ENCODE results near the gene MYL6B. TPM values are rescaled to one million over a fixed set of nuclear protein-coding genes. Genes with fewer than 3 reads are reported as not detected.
A peak's percentile ranks its signal among the peaks of the same experiment; 100 is the strongest.
"Not testable (repeated sequence)": the region's sequence is repeated elsewhere in the genome, so short reads cannot be mapped to it uniquely, and the experiment has no call there.

MYL6B gene
- total RNA-seq, 4 donors from 2014 or later, result 28.5 to 39.4 (median 33.6) TPM

DNA sequence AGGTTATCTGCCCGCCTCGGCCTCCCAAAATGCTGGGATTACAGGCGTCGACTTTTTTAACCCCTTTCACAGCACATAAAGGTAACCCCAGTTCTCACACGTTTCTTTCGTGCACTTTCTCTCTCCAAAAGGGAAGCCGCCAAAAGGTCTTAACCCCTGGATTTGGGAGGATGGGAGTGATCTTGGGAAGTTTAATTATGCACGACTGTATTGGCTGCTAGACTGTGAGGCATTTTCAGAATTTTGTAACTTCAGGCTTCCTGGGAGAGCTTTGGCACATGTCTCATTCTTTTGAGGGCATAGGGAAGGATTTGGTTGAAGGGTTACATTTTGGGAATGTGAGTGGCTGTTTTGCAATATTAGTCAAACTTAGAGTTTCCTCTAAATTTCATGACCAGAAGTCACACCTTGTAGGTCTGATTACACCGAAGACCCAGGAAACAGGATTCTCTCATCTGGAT is 38.3 kb downstream of the MYL6B start:
- no peak for DNase-seq (ENCODE audit: extremely low spot score)
- Histone ChIP-seq H3K4me1 (peaks cover 20 to 40% (median 34%) of the 10 kb centered on the region in 4 donors), H3K27ac (replicated peaks in 1 of 4) (peak overlapping the region; percentile 95 to 97 (median 96)), H3K36me3 (peaks cover 2 to 16% (median 11%) of the 10 kb centered on the region in 4 donors), H3K27me3 (no peaks in the 10 kb centered on the region), H3K9me3 (no peaks in the 10 kb centered on the region), H3K4me3 (peak overlapping the region; percentile 77 to 95 (median 88))
- TF ChIP-seq POLR2A (IDR thresholded peaks at IDR 0.05; ENCODE audit: low read depth) (no peak), POLR2AphosphoS5 (IDR thresholded peaks at IDR 0.05) (no peak), EP300 (IDR thresholded peaks at IDR 0.05) (no peak)
- TF ChIP-seq, protein P1, sequence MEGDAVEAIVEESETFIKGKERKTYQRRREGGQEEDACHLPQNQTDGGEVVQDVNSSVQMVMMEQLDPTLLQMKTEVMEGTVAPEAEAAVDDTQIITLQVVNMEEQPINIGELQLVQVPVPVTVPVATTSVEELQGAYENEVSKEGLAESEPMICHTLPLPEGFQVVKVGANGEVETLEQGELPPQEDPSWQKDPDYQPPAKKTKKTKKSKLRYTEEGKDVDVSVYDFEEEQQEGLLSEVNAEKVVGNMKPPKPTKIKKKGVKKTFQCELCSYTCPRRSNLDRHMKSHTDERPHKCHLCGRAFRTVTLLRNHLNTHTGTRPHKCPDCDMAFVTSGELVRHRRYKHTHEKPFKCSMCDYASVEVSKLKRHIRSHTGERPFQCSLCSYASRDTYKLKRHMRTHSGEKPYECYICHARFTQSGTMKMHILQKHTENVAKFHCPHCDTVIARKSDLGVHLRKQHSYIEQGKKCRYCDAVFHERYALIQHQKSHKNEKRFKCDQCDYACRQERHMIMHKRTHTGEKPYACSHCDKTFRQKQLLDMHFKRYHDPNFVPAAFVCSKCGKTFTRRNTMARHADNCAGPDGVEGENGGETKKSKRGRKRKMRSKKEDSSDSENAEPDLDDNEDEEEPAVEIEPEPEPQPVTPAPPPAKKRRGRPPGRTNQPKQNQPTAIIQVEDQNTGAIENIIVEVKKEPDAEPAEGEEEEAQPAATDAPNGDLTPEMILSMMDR (IDR thresholded peaks at IDR 0.05), result no peak
- WGBS, result 26% methylated on average over 9 of the region's 9 CpGs
- intact Hi-C loops (cut with DNase I), result no loop called here

DNA sequence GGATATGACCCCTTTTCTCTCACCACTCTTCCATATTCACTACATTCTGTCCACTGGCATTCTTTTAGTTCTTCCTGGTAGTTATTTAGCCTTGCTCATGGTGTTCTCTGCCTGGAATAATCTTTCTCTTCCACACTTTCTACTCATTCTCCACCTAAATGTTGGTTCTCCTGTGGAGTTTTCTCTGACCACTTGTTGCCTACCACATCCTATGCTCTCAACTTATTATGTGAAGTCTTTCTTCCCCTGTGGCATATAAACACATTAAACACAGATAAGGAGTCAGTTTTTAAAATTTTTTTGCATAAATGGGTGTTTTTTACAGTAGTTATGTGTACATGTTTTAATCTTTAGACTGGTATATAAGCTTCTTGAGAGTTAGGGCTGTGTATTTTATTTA is 40.2 kb downstream of the MYL6B start:
- intact Hi-C loops (cut with DNase I), result loop anchor here (1.0 kb wide), 1 partner anchor 32 kb away; the partner anchor contains the start of gene NABP2
- no peaks in the 10 kb centered on the region for H3K36me3 ChIP-seq
- H3K9me3 ChIP-seq, result no peaks in the 10 kb centered on the region
- peaks cover 20 to 26% (median 23%) of the 10 kb centered on the region in 4 donors for H3K4me1 ChIP-seq
- no peaks in the 10 kb centered on the region for H3K27me3 ChIP-seq
- H3K27ac ChIP-seq (replicated peaks in 1 of 4), result no peak overlapping the region
- no peak for DNase-seq (ENCODE audit: extremely low spot score)
- H3K4me3 ChIP-seq, result no peak overlapping the region
- TF ChIP-seq, protein P1 (IDR thresholded peaks at IDR 0.05), result no peak
- TF ChIP-seq POLR2A (IDR thresholded peaks at IDR 0.05; ENCODE audit: low read depth) (no peak), EP300 (IDR thresholded peaks at IDR 0.05) (no peak), POLR2AphosphoS5 (IDR thresholded peaks at IDR 0.05) (no peak)

DNA sequence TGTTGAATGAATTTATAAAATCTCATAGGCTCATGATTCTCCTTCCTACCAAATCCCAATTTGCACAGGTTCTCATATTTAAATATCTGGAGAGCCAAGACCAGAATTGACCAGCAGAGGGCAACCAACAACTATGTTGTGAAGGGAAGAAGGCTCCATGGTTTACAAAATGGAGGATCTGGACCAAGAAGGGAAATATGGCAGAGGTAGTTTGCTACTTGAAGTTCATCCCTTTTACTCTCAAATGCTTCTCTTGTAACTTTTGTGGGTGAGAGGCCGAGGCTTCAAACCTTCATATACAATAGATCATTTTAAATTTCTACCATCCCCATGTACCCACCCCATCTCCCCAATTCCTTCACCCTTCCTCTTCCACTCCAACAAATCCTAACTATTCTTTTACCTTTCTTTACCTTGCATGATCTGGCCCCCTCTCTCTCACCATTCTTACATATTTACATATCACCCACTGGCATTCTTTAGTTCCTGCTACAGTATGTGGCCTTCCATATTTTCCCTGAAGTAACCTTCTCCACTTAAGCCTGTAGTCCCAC is 40.7 kb downstream of the MYL6B start:
- no peak for DNase-seq (ENCODE audit: extremely low spot score)
- Histone ChIP-seq H3K4me1 (peaks cover 15 to 21% (median 18%) of the 10 kb centered on the region in 4 donors), H3K27ac (replicated peaks in 1 of 4) (no peak overlapping the region), H3K4me3 (no peak overlapping the region), H3K9me3 (no peaks in the 10 kb centered on the region), H3K36me3 (no peaks in the 10 kb centered on the region), H3K27me3 (no peaks in the 10 kb centered on the region)
- intact Hi-C loops (cut with DNase I), result no loop called here
- TF ChIP-seq POLR2A (IDR thresholded peaks at IDR 0.05; ENCODE audit: low read depth) (no peak), POLR2AphosphoS5 (IDR thresholded peaks at IDR 0.05) (peak; percentile 12 to 32), EP300 (IDR thresholded peaks at IDR 0.05) (no peak)
- TF ChIP-seq, protein P1 (IDR thresholded peaks at IDR 0.05), result peak; percentile 83 to 91 (median 85)
- WGBS, result 63% methylated on average over 1 of the region's 1 CpG

DNA sequence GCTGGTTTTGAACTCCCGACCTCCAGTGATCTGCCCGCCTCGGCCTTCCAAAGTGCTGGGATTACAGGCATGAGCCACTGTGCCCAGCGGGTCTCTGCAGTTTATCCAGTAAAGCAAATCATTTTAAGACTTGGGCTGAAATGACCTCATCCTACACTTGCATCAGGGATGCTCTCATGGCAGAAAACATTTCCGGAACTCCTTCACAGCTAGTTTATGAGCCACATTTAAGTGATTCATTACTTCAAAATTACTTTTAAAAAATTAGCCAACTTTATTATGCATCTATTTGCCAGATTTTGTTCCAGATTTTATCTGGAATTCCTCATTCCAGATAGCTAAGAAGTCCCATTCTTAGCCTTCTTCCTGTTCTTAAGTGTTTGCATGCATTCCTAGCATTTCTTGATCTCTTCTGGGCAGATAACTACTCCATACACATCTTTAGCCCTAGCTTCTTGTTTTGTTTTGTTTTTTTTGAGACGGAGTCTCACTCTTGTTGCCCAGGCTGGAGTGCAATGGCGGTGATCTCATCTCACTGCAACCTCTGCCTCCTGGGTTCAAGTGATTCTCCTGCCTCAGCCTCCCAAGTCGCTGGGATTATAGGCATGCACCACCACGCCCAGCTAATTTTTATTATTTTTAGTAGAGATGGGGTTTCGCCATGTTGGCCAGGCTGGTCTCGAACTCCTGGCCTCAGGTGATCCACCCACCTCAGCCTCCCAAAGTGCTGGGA is 44.6 kb downstream of the MYL6B start:
- H3K9me3 ChIP-seq; H3K27ac ChIP-seq (replicated peaks in 1 of 4); H3K4me3 ChIP-seq; H3K27me3 ChIP-seq; DNase-seq (ENCODE audit: extremely low spot score); H3K4me1 ChIP-seq; H3K36me3 ChIP-seq: not testable (repeated sequence)
- intact Hi-C loops (cut with DNase I), result loop anchor here (5.0 kb wide), 1 partner anchor 60 kb away; the partner anchor contains the start of gene ANKRD52
- whole genome bisulfite sequencing, result 86% methylated on average over 11 of the region's 11 CpGs

- peaks cover 3 to 8% (median 5%) of the 10 kb centered on the region in 4 donors for H3K4me1 ChIP-seq
- 82% methylated on average over 9 of the region's 9 CpGs for WGBS
- intact Hi-C loops (cut with DNase I), result loop anchor here (5.0 kb wide), 1 partner anchor 59 kb away; the partner anchor contains the start of gene ANKRD52
Measured at GRCh38 chr12:56197921-56198635, 45.7 kb downstream of the MYL6B start.

More at GRCh38 chr12:56197921-56198635, 45.7 kb downstream of the MYL6B start:
- H3K9me3 ChIP-seq, result no peaks in the 10 kb centered on the region
- TF ChIP-seq POLR2AphosphoS5 (IDR thresholded peaks at IDR 0.05), result no peak
- TF ChIP-seq EP300 (IDR thresholded peaks at IDR 0.05), result no peak
- TF ChIP-seq, protein P1 (IDR thresholded peaks at IDR 0.05), result no peak
- TF ChIP-seq POLR2A (IDR thresholded peaks at IDR 0.05; ENCODE audit: low read depth), result no peak
- no peaks in the 10 kb centered on the region for H3K36me3 ChIP-seq
- H3K27ac ChIP-seq (replicated peaks in 1 of 4), result no peak overlapping the region
- no peak overlapping the region for H3K4me3 ChIP-seq
- no peak for DNase-seq (ENCODE audit: extremely low spot score)
- no peaks in the 10 kb centered on the region for H3K27me3 ChIP-seq

Data from esophagus muscularis mucosa (tissue), 4 donors.